OCI-LY1 (cell line): ENCODE measurements around the gene NTRK3.

Experiments
- H2AFZ ChIP-seq: fragments of 200-600 bp; sonication (generic), shearing (Covaris generic); 2 replicates; pipeline ENCODE4 v1.6.0; 2014; ENCODE audit warnings: antibody characterized with exemption, mild to moderate bottlenecking, low read length
- H3F3A ChIP-seq: fragments of 200-600 bp; sonication (generic), shearing (Covaris generic); 2 replicates; pipeline ENCODE4 v1.6.0; 2014; ENCODE audit warnings: mild to moderate bottlenecking, antibody characterized with exemption, low read length, moderate library complexity; ENCODE audit not compliant: insufficient read depth
- H3K27ac ChIP-seq: fragments of 200-600 bp; sonication (generic); 2 replicates; pipeline ENCODE4 v1.5.1; 2014; ENCODE audit warnings: low read length, mixed run types, mild to moderate bottlenecking, low read depth; ENCODE audit not compliant: poor library complexity, severe bottlenecking
- H3K27me3 ChIP-seq: fragments of 200-600 bp; sonication (generic); 2 replicates; pipeline ENCODE4 v1.6.0; 2014; ENCODE audit warnings: antibody characterized with exemption, mild to moderate bottlenecking, low read length, moderate library complexity; ENCODE audit not compliant: insufficient read depth
- H3K36me3 ChIP-seq: fragments of 200-600 bp; sonication (generic); 2 replicates; pipeline ENCODE4 v1.6.1; 2014; ENCODE audit warnings: mild to moderate bottlenecking, antibody characterized with exemption, low read length, moderate library complexity, mixed read lengths; ENCODE audit not compliant: insufficient read depth
- H3K4me1 ChIP-seq: fragments of 200-600 bp; sonication (generic); 2 replicates; pipeline ENCODE4 v1.5.1; 2014; ENCODE audit warnings: mild to moderate bottlenecking, low read length, moderate library complexity; ENCODE audit not compliant: insufficient read depth, severe bottlenecking
- H3K4me2 ChIP-seq: fragments of 200-600 bp; sonication (generic), shearing (Covaris generic); 2 replicates; pipeline ENCODE4 v1.6.1; 2014; ENCODE audit warnings: low read length
- H3K4me3 ChIP-seq: fragments of 200-600 bp; sonication (generic); 2 replicates; pipeline ENCODE4 v1.5.1; 2014; ENCODE audit warnings: low read length, low read depth, mild to moderate bottlenecking, mixed read lengths; ENCODE audit not compliant: poor library complexity, severe bottlenecking
- H3K79me2 ChIP-seq: fragments of 200-600 bp; shearing (Covaris generic); 2 replicates; pipeline ENCODE4 v1.6.1; 2016; ENCODE audit warnings: mixed run types, low read length, mixed read lengths; ENCODE audit not compliant: insufficient read depth
- H3K9ac ChIP-seq: fragments of 200-600 bp; sonication (generic), shearing (Covaris generic); 2 replicates; pipeline ENCODE4 v1.6.1; 2014; ENCODE audit warnings: mild to moderate bottlenecking, low read length, mixed read lengths
- H3K9me2 ChIP-seq: fragments of 200-600 bp; sonication (generic), shearing (Covaris generic); 2 replicates; pipeline ENCODE4 v1.6.1; 2014; ENCODE audit warnings: low read depth, mild to moderate bottlenecking, low read length, mixed read lengths
- H3K9me3 ChIP-seq: fragments of 200-600 bp; shearing (Covaris generic); 2 replicates; pipeline ENCODE4 v1.6.1; 2014; ENCODE audit warnings: low read length, mixed read lengths
- H4K20me1 ChIP-seq: fragments of 200-600 bp; sonication (generic), shearing (Covaris generic); 2 replicates; pipeline ENCODE4 v1.6.0; 2016; ENCODE audit warnings: mild to moderate bottlenecking, low read length; ENCODE audit not compliant: insufficient read depth
- CTCF ChIP-seq: fragments of 200-600 bp; sonication (generic), shearing (Covaris generic); IDR thresholded peaks from 2 replicates; pipeline ENCODE4 v1.5.1; 2017; ENCODE audit warnings: mild to moderate bottlenecking, antibody characterized with exemption, low read length, moderate library complexity, mixed read lengths
- EZH2 ChIP-seq: fragments of 200-600 bp; sonication (generic), shearing (Covaris generic); IDR thresholded peaks from 2 replicates; pipeline ENCODE4 v1.8.0; 2017; ENCODE audit warnings: borderline replicate concordance, mixed run types, mild to moderate bottlenecking, antibody characterized with exemption, low read length, moderate library complexity, mixed read lengths

The NTRK3 gene

GRCh38 chr15:87873516-87873915 is 383.0 kb downstream of the NTRK3 start:
- H4K20me1 ChIP-seq: no peaks in the 10 kb centered on the region
- H3K4me3 ChIP-seq: no peak overlapping the region
- no peaks in the 10 kb centered on the region for H3K9me3 ChIP-seq
- H3K9me2 ChIP-seq: no peaks in the 10 kb centered on the region
- no peak overlapping the region for H3K4me2 ChIP-seq
- no peak overlapping the region for H2AFZ ChIP-seq
- no peaks in the 10 kb centered on the region for H3K4me1 ChIP-seq
- H3K79me2 ChIP-seq: no peaks in the 10 kb centered on the region
- TF ChIP-seq EZH2 (no peak), CTCF (no peak)
- H3K27me3 ChIP-seq: no peaks in the 10 kb centered on the region
- no peaks in the 10 kb centered on the region for H3F3A ChIP-seq
- H3K9ac ChIP-seq: no peak overlapping the region
- no peak overlapping the region for H3K27ac ChIP-seq
- H3K36me3 ChIP-seq: no peaks in the 10 kb centered on the region

- Histone ChIP-seq H3K36me3 (no peaks in the 10 kb centered on the region), H3K27ac (no peak overlapping the region), H4K20me1 (no peaks in the 10 kb centered on the region), H3K27me3 (no peaks in the 10 kb centered on the region), H3K4me1 (no peaks in the 10 kb centered on the region), H3K9me3 (no peaks in the 10 kb centered on the region), H3K9me2 (no peaks in the 10 kb centered on the region), H3K4me3 (no peak overlapping the region), H3K9ac (no peak overlapping the region), H2AFZ (no peak overlapping the region), H3K79me2 (no peaks in the 10 kb centered on the region), H3F3A (no peaks in the 10 kb centered on the region), H3K4me2 (no peak overlapping the region)
- no peak for TF ChIP-seq EZH2
- TF ChIP-seq CTCF: no peak
Measured at GRCh38 chr15:87871731-87872320, 384.7 kb downstream of the NTRK3 start.

GRCh38 chr15:87871258-87871681 is 385.3 kb downstream of the NTRK3 start:
- Histone ChIP-seq H3K9ac (no peak overlapping the region), H3K4me2 (no peak overlapping the region), H3K4me1 (no peaks in the 10 kb centered on the region), H2AFZ (no peak overlapping the region), H3K27ac (no peak overlapping the region), H3K36me3 (no peaks in the 10 kb centered on the region), H3K4me3 (no peak overlapping the region), H3K9me3 (no peaks in the 10 kb centered on the region), H3K27me3 (no peaks in the 10 kb centered on the region), H3F3A (no peaks in the 10 kb centered on the region), H4K20me1 (no peaks in the 10 kb centered on the region), H3K79me2 (no peaks in the 10 kb centered on the region), H3K9me2 (no peaks in the 10 kb centered on the region)
- TF ChIP-seq EZH2 (no peak), CTCF (no peak)
